Mesodermal cell (in vitro differentiated cells): ENCODE results near the gene AMBN.
"Not testable (repeated sequence)": the region's sequence is repeated elsewhere in the genome, so short reads cannot be mapped to it uniquely, and the experiment has no call there.

Source experiments
- H3K27ac ChIP-seq: 2 replicates; pipeline ENCODE4 v1.7.0; 2013; ENCODE audit warnings: mild to moderate bottlenecking, low read depth, low read length, moderate library complexity; ENCODE audit not compliant: severe bottlenecking
- H3K36me3 ChIP-seq: 2 replicates; pipeline ENCODE4 v1.7.1; 2013; ENCODE audit warnings: mild to moderate bottlenecking, low read length, moderate library complexity; ENCODE audit not compliant: control insufficient read depth, insufficient read depth
- H3K4me1 ChIP-seq: one replicate; pipeline ENCODE4 v1.7.1; 2013; ENCODE audit warnings: mild to moderate bottlenecking, low read length; ENCODE audit not compliant: insufficient read depth, control insufficient read depth, poor library complexity, severe bottlenecking
- H3K4me3 ChIP-seq: 2 replicates; pipeline ENCODE4 v1.7.0; 2013; ENCODE audit warnings: low read length, control low read depth, mild to moderate bottlenecking; ENCODE audit not compliant: insufficient read depth, poor library complexity, severe bottlenecking; ENCODE audit errors: extremely low read depth
- H3K9me3 ChIP-seq: 2 replicates; pipeline ENCODE4 v1.7.1; 2013; ENCODE audit warnings: mild to moderate bottlenecking, low read length, moderate library complexity; ENCODE audit not compliant: control insufficient read depth
- WGBS, 2 experiments: methylation state at CpG; one replicate each; pipeline ENCODE4 v1.1.5; 2013; ENCODE audit warnings: missing lambda C conversion rate in 2 of 2; ENCODE audit not compliant: insufficient coverage in 2 of 2; 5-methylcytosine and 5-hydroxymethylcytosine counted together

Gene AMBN

DNA sequence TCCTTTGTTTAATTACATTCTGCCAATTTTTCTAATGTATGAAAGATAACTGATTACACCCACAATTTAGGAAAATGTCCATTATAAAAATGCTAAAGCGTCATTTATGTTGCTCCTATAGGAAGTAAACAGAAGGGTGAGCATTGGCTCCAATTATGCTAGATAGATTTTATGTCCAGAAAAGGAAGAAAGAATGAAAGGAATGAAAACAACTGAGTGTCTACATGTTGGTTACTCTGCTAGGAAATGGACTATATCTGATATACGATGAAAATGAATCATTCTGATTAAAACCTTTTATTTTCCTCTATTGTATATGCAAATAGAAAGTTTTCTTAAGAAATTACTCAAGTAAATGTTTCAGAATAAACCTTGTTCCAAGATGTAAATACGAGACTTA is 38.1 kb downstream of the AMBN start:
- no peaks in the 10 kb centered on the region for H3K36me3 ChIP-seq
- peaks cover 12% of the 10 kb centered on the region for H3K4me1 ChIP-seq
- H3K27ac ChIP-seq: no peak overlapping the region
- no CpG with 5 or more reads among the region's 3 CpGs for WGBS, 2 experiments
- no peak overlapping the region for H3K4me3 ChIP-seq
- no peaks in the 10 kb centered on the region for H3K9me3 ChIP-seq

DNA sequence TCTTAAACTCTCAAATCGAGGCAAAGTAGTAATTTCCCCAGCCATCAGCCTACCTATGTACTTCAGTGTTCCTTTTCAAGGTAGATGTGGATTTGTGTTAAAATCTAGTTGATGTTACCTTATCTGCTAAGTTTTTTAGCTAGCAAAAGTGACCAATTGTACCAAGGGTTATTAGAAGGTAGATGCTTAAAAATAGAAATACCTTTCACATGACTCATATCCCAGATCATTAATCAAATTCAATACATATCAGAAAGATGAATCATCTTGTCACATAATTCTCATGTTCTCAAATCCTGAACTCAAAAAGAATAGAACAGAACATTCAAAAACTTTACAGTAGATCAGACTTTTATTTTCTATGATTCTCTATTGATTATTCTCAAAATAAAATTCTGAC is 40.0 kb downstream of the AMBN start:
- no CpG with 5 or more reads among the region's 1 CpG for WGBS, 2 experiments
- H3K4me3 ChIP-seq: no peak overlapping the region
- no peaks in the 10 kb centered on the region for H3K9me3 ChIP-seq
- H3K27ac ChIP-seq: peak overlapping the region; percentile 58
- no peaks in the 10 kb centered on the region for H3K36me3 ChIP-seq
- H3K4me1 ChIP-seq: peaks cover 12% of the 10 kb centered on the region

DNA sequence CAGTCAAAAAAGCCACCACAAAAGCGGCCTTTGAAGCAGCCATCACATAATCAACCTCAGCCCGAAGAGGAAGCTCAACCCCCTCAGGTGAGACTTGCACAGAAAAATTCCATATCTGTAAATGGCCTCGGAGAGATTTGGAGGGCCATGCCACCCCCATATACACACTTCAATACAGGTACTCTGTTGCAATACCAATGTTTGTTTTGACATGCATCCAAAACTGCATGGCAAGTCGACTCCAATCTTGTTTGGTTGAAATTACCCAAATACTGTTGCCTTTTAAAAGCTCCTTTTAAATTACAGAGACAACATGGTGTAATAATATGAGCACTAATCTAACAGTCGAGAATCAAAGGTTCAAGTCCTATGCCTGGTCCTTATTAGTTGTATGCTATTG is 42.4 kb downstream of the AMBN start:
- Histone ChIP-seq H3K4me1 (peaks cover 12% of the 10 kb centered on the region), H3K36me3 (no peaks in the 10 kb centered on the region), H3K4me3 (no peak overlapping the region), H3K27ac (no peak overlapping the region), H3K9me3 (no peaks in the 10 kb centered on the region)
- WGBS, 2 experiments: 89 to 90% methylated on average over 2 to 3 of the region's 5 CpGs

DNA sequence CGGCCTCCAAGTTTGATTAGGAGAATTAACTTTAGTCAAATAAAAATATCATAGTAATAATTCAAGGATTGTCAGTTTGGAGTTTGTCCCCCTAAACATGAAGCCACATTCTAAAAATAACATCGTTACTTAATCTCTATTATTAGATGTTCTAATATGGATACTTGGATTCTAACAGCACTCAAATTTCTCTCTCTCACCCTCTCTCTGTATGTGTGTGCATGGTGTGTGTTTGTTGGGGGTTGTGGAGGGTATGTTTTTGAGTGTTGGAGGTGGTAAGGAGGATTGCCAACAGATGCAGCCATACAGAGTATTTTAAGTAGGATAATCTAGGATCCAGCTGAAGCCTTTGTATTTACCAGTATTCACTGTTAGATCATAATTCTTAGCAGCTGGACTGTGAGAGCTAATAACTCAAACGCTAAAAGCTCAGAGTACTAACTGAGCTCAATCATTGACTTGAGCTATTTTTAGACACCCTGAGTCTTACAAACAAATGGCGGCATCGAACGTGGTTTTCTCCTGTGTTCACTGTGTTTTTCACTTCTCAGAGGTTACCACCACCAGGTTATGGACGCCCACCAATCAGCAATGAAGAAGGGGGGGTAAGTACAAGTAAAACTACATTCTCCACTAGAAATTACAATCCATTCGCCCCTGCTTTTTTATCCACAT is 45.3 kb downstream of the AMBN start:
- H3K9me3 ChIP-seq: no peaks in the 10 kb centered on the region
- H3K27ac ChIP-seq: no peak overlapping the region
- no peak overlapping the region for H3K4me3 ChIP-seq
- 88 to 100% methylated on average over 1 of the region's 8 CpGs for WGBS, 2 experiments
- no peaks in the 10 kb centered on the region for H3K4me1 ChIP-seq
- H3K36me3 ChIP-seq: no peaks in the 10 kb centered on the region

DNA sequence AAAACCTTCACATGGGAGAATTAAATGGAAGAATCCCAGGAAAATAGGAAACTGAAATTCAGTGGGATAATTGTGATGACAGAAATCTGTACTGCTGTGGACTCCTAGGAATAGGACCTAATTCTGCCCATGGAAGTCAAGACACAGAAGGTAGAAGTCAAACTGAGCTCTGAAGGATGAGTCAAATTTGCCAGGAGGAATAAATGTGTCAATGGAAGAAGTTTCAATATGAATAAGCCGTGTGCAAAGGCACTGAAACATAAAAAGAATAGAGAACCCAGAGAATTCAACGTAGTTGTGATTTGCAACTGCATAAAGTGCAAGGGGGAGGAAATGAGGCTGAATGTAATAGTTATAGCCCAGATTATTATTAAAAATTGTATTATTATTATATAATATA is 48.1 kb downstream of the AMBN start:
- H3K9me3 ChIP-seq: no peaks in the 10 kb centered on the region
- H3K27ac ChIP-seq: no peak overlapping the region
- H3K4me1 ChIP-seq: no peaks in the 10 kb centered on the region
- no peaks in the 10 kb centered on the region for H3K36me3 ChIP-seq
- H3K4me3 ChIP-seq: no peak overlapping the region
- WGBS, 2 experiments: 57 to 83% methylated on average over 1 of the region's 2 CpGs

DNA sequence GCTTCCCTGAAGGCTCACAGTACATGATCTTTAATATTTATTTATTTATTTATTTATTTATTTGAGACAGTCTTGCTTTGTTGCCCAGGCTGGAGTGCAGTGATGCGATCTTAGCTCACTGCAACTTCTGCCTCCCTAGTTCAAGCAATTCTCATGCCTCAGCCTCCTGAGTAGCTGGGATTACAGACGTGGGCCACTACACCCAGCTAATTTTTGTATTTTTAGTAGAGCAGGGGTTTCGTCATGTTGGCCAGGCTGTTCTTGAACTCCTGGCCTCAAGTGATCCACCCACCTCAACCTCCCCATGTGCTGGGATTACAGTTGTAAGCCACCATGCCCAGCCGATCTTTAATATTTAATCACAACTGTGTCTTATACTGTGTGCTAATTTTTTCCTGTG is 58.7 kb downstream of the AMBN start:
- not testable (repeated sequence) for H3K4me3 ChIP-seq, H3K27ac ChIP-seq, H3K36me3 ChIP-seq, H3K4me1 ChIP-seq, H3K9me3 ChIP-seq
- WGBS, 2 experiments: 66 to 75% methylated on average over 2 of the region's 4 CpGs

DNA sequence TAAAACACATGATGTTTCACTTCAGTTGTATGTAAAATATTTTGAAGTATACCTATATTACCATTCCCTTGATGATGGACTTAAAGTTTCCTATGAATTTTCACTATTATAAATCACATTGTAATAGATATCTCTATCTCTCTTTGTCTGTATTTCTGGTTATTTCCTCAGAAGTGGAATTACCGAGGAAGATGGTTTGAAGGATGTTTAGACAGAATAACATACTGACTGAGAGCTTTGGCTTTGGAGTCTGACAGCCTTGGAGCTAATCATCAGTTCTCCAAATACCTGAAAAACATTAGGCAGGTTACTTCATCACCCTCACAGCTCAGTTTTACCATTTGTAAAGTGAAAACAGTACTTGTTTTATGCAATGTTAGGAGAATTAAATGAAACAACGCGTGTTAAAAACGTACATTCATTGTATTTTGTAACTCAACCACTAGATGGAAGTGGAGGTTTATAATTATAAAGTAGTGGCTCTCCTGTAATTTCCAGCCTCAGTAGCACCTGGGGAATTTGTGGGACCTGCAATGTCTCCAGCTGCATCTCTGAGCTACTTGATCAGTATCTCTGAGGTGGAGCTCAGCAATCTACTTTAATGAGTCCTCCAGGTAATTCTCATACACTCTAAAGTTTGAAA is 59.9 kb downstream of the AMBN start:
- Histone ChIP-seq H3K27ac (no peak overlapping the region), H3K9me3 (no peaks in the 10 kb centered on the region), H3K4me1 (no peaks in the 10 kb centered on the region), H3K4me3 (no peak overlapping the region), H3K36me3 (no peaks in the 10 kb centered on the region)
- no CpG with 5 or more reads among the region's 4 CpGs for WGBS, 2 experiments

DNA sequence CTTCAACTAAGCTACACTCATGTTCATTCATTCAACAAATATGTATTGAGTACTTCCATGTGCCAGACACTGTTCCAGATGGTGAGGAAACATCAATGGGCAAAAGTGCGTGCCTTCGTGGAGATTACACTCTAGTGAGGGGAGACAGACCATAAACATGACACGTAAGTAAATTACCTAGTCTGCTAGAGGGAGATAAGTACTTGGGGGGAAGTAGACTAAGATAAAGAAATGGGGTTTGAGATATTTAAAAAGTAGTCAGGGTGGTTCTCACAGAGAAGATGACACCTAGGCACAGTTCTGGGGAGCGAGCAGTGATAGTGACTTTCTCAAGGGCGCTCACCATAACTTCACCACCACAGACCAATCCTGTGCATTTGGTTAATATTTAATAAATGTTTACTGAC is 62.6 kb downstream of the AMBN start:
- 93 to 97% methylated on average over 3 of the region's 5 CpGs for WGBS, 2 experiments

More for the DNA sequence above, 62.6 kb downstream of the AMBN start:
- Histone ChIP-seq H3K4me1 (no peaks in the 10 kb centered on the region), H3K9me3 (no peaks in the 10 kb centered on the region), H3K4me3 (no peak overlapping the region), H3K36me3 (no peaks in the 10 kb centered on the region), H3K27ac (no peak overlapping the region)
